H9 (cell line): ENCODE data around the gene STX8. TPM values are rescaled to one million over a fixed set of nuclear protein-coding genes. Genes with fewer than 3 reads are reported as not detected.
A peak's percentile ranks its signal among the peaks of the same experiment; 100 is the strongest.

Source experiments
- DNase-seq: peaks from one replicate; pipeline ENCODE4 v3.0.0-alpha.2; 2017
- H2AFZ ChIP-seq: one replicate; pipeline ENCODE4 v1.6.1; 2013; ENCODE audit warnings: mild to moderate bottlenecking, low read length, control low read depth, moderate library complexity
- H2AK5ac ChIP-seq: 2 replicates; pipeline ENCODE4 v1.6.1; 2013; ENCODE audit warnings: low read length, control low read depth, mixed read lengths; ENCODE audit not compliant: insufficient read length
- H2BK120ac ChIP-seq: one replicate; pipeline ENCODE4 v1.6.1; 2013; ENCODE audit warnings: low read depth, mild to moderate bottlenecking, low read length, control low read depth, inconsistent platforms; ENCODE audit not compliant: poor library complexity, severe bottlenecking
- H2BK12ac ChIP-seq: 2 replicates; pipeline ENCODE4 v1.6.1; 2013; ENCODE audit warnings: low read length, control low read depth, mixed read lengths, low read depth; ENCODE audit not compliant: insufficient read length
- H2BK15ac ChIP-seq: 2 replicates; pipeline ENCODE4 v1.6.1; 2013; ENCODE audit warnings: low read depth, low read length, control low read depth
- H2BK20ac ChIP-seq: one replicate; pipeline ENCODE4 v1.6.1; 2013; ENCODE audit warnings: low read depth, mild to moderate bottlenecking, low read length, control low read depth, inconsistent platforms; ENCODE audit not compliant: poor library complexity, severe bottlenecking
- H2BK5ac ChIP-seq: 2 replicates; pipeline ENCODE4 v1.6.1; 2013; ENCODE audit warnings: low read length, control low read depth, mixed read lengths; ENCODE audit not compliant: insufficient read length
- H3K14ac ChIP-seq: 2 replicates; pipeline ENCODE4 v1.6.1; 2013; ENCODE audit warnings: low read length, control low read depth; ENCODE audit not compliant: insufficient read depth
- H3K18ac ChIP-seq: 2 replicates; pipeline ENCODE4 v1.6.1; 2013; ENCODE audit warnings: low read depth, mild to moderate bottlenecking, mixed read lengths, low read length, control low read depth; ENCODE audit not compliant: insufficient read length
- H3K23ac ChIP-seq: 2 replicates; pipeline ENCODE4 v1.6.1; 2013; ENCODE audit warnings: low read length, control low read depth, mixed read lengths, low read depth; ENCODE audit not compliant: insufficient read length
- H3K23me2 ChIP-seq: 2 replicates; pipeline ENCODE4 v1.6.1; 2013; ENCODE audit warnings: low read depth, mild to moderate bottlenecking, mixed read lengths, low read length, control low read depth; ENCODE audit not compliant: insufficient read length, poor library complexity, severe bottlenecking
- H3K27ac ChIP-seq: 2 replicates; pipeline ENCODE4 v1.5.1; 2013; ENCODE audit warnings: low read length, control low read depth, mixed read lengths, low read depth; ENCODE audit not compliant: insufficient read length
- H3K27me3 ChIP-seq: 2 replicates; pipeline ENCODE4 v1.6.1; 2013; ENCODE audit warnings: low read length, control low read depth, inconsistent platforms; ENCODE audit not compliant: insufficient read depth
- H3K4ac ChIP-seq: 2 replicates; pipeline ENCODE4 v1.6.1; 2013; ENCODE audit warnings: low read depth, mild to moderate bottlenecking, control low read depth, inconsistent platforms, low read length, moderate library complexity
- H3K4me1 ChIP-seq: 2 replicates; pipeline ENCODE4 v1.6.1; 2013; ENCODE audit warnings: low read length, control low read depth, inconsistent platforms; ENCODE audit not compliant: insufficient read depth
- H3K4me2 ChIP-seq: 2 replicates; pipeline ENCODE4 v1.6.1; 2013; ENCODE audit warnings: low read length, control low read depth, mixed read lengths; ENCODE audit not compliant: insufficient read length, insufficient read depth
- H3K56ac ChIP-seq: 2 replicates; pipeline ENCODE4 v1.6.1; 2013; ENCODE audit warnings: low read depth, mild to moderate bottlenecking, mixed read lengths, low read length, control low read depth; ENCODE audit not compliant: insufficient read length
- H3K79me1 ChIP-seq: 2 replicates; pipeline ENCODE4 v1.6.1; 2013; ENCODE audit warnings: low read depth, mild to moderate bottlenecking, moderate library complexity, low read length, control low read depth, inconsistent platforms; ENCODE audit not compliant: insufficient read depth, poor library complexity, severe bottlenecking
- H3K79me2 ChIP-seq: 2 replicates; pipeline ENCODE4 v1.6.1; 2013; ENCODE audit warnings: low read length, control low read depth, inconsistent platforms; ENCODE audit not compliant: insufficient read depth
- H3K9ac ChIP-seq: 2 replicates; pipeline ENCODE4 v1.6.1; 2013; ENCODE audit warnings: low read length, control low read depth, mixed read lengths; ENCODE audit not compliant: insufficient read length; ENCODE audit errors: extremely low read depth
- H3K9me3 ChIP-seq: one replicate; pipeline ENCODE4 v1.6.1; 2013; ENCODE audit warnings: low read depth, low read length, inconsistent platforms; ENCODE audit not compliant: control insufficient read depth
- H3T11ph ChIP-seq: one replicate; pipeline ENCODE4 v1.6.1; 2013; ENCODE audit warnings: mild to moderate bottlenecking, low read length, control low read depth, inconsistent platforms
- H4K20me1 ChIP-seq: one replicate; pipeline ENCODE4 v1.6.1; 2013; ENCODE audit not compliant: control insufficient read depth, insufficient read length, insufficient read depth
- H4K5ac ChIP-seq: 2 replicates; pipeline ENCODE4 v1.6.1; 2013; ENCODE audit warnings: low read depth, mild to moderate bottlenecking, mixed read lengths, low read length, control low read depth; ENCODE audit not compliant: insufficient read length
- H4K8ac ChIP-seq: replicated peaks from 2 replicates; pipeline ENCODE4 v1.6.1; 2013; ENCODE audit warnings: low read length, control low read depth, mixed read lengths, low read depth; ENCODE audit not compliant: insufficient read length
- H4K91ac ChIP-seq: 2 replicates; pipeline ENCODE4 v1.6.1; 2013; ENCODE audit warnings: low read depth, mild to moderate bottlenecking, moderate library complexity, mixed read lengths, low read length, control low read depth; ENCODE audit not compliant: insufficient read length
- H3K27ac Mint-ChIP-seq, 3 experiments: 2 replicates in 2 of 3; 3 replicates in 1 of 3; pipeline ENCODE4 v1.8.0; 2020 to 2021; ENCODE audit warnings: mixed read lengths in 3 of 3, mild to moderate bottlenecking in 1 of 3, moderate library complexity in 1 of 3
- H3K27me3 Mint-ChIP-seq: 2 replicates; pipeline ENCODE4 v1.8.0; 2021; ENCODE audit warnings: low read depth, mild to moderate bottlenecking, moderate library complexity, mixed read lengths
- H3K36me3 Mint-ChIP-seq, 3 experiments: 2 replicates in 2 of 3; 3 replicates in 1 of 3; pipeline ENCODE4 v1.8.0; 2020 to 2021; ENCODE audit warnings: low read depth in 3 of 3, mixed read lengths in 3 of 3; ENCODE audit not compliant: insufficient read depth in 1 of 3
- H3K4me1 Mint-ChIP-seq, 2 experiments: 2 replicates each; pipeline ENCODE4 v1.8.0; 2020; ENCODE audit warnings: mixed read lengths in 2 of 2
- H3K4me3 Mint-ChIP-seq, 2 experiments: 2 replicates in 1 of 2; 3 replicates in 1 of 2; pipeline ENCODE4 v1.8.0; 2020 to 2021; ENCODE audit warnings: mild to moderate bottlenecking in 2 of 2, mixed read lengths in 2 of 2, moderate library complexity in 1 of 2
- H3K9me3 Mint-ChIP-seq, 2 experiments: 2 replicates in 1 of 2; 3 replicates in 1 of 2; pipeline ENCODE4 v1.8.0; 2020; ENCODE audit warnings: mild to moderate bottlenecking in 2 of 2, mixed read lengths in 2 of 2, moderate library complexity in 1 of 2
- CTCF ChIP-seq: fragments of 200-600 bp; sonication (generic); conservative IDR thresholded peaks from 3 replicates; pipeline ENCODE4 v1.8.0; 2021; ENCODE audit warnings: antibody characterized with exemption, mild to moderate bottlenecking
- WGBS: extraction: QIAGEN DNeasy Blood & Tissue Kit; methylation state at CpG from one replicate; pipeline ENCODE4 v1.1.7; 2013; ENCODE audit warnings: missing lambda C conversion rate, low lambda C conversion rate, mixed read lengths; ENCODE audit not compliant: insufficient read length; ENCODE audit errors: extremely low coverage; 5-methylcytosine and 5-hydroxymethylcytosine counted together
- total RNA-seq: library from RNA; stranded (reverse); gene quantifications from 2 replicates; pipeline ENCODE4 v1.2.1, GENCODE V29; 2021

Gene STX8
- total RNA-seq, 1 experiment from 2014 or later: 55.1 TPM

GRCh38 chr17:9256361-9256750 is 319.3 kb downstream of the STX8 start:
- Mint-ChIP-seq H3K27me3 (no peaks in the 10 kb centered on the region), H3K36me3 (no peaks in the 10 kb centered on the region), H3K4me1 (peaks cover 31 to 38% of the 10 kb centered on the region in 2 experiments), H3K4me3 (no peak overlapping the region), H3K27ac (0 out of 7 replicates have a peak overlapping the region, but pooled peaks of 1 of the 3 experiments have one; percentile 12), H3K9me3 (no peaks in the 10 kb centered on the region)
- no peak overlapping the region for H3K9ac ChIP-seq
- no peak overlapping the region for H2BK12ac ChIP-seq
- no peaks in the 10 kb centered on the region for H3K9me3 ChIP-seq
- no peaks in the 10 kb centered on the region; the same call in 1 of the 2 replicates for H3K4me1 ChIP-seq
- H3K4ac ChIP-seq: no peak overlapping the region
- H2BK120ac ChIP-seq: no peak overlapping the region
- no peak overlapping the region for H2AFZ ChIP-seq
- no peak overlapping the region for H4K91ac ChIP-seq
- no peaks in the 10 kb centered on the region for H3K79me2 ChIP-seq
- H3K23ac ChIP-seq: no peak overlapping the region
- no peak overlapping the region for H2AK5ac ChIP-seq
- H2BK20ac ChIP-seq: no peak overlapping the region
- no peak overlapping the region for H2BK5ac ChIP-seq
- TF ChIP-seq CTCF: no peak
- no peak overlapping the region for H3K14ac ChIP-seq
- no peaks in the 10 kb centered on the region for H4K20me1 ChIP-seq
- DNase-seq: no peak
- H2BK15ac ChIP-seq: no peak overlapping the region
- H4K8ac ChIP-seq: no peak overlapping the region
- H3K56ac ChIP-seq: no peak overlapping the region
- no peak overlapping the region for H3K18ac ChIP-seq
- no peaks in the 10 kb centered on the region for H3K23me2 ChIP-seq
- WGBS: no CpG with 5 or more reads among the region's 6 CpGs
- H3K27ac ChIP-seq: no peak overlapping the region
- H3K27me3 ChIP-seq: no peaks in the 10 kb centered on the region
- no peak overlapping the region for H4K5ac ChIP-seq
- H3K4me2 ChIP-seq: no peak overlapping the region
- no peak overlapping the region for H3T11ph ChIP-seq
- H3K79me1 ChIP-seq: no peaks in the 10 kb centered on the region
